ENCODE measurements around the gene CSAG2. TPM values are rescaled to one million over a fixed set of nuclear protein-coding genes. Genes with fewer than 3 reads are reported as not detected.
"Not testable (repeated sequence)": the region's sequence is repeated elsewhere in the genome, so short reads cannot be mapped to it uniquely, and the experiment has no call there.

Gene CSAG2
- polyA plus RNA-seq (2014; cell fraction: cytosol; rRNA removed): not detected in 2 replicates
- polyA plus RNA-seq (2014; cell fraction: nucleus; rRNA removed): not detected in 2 replicates

- not testable (repeated sequence) for DNase-seq (ENCODE audit: low spot score)
These were observed at the start of gene CSAG2 for GRCh38 chrX:152709173-152709572. Gene CSAG2 (minus strand): TSS chrX:152709273. CDS start chrX:152709112, 161 bp downstream.

GRCh38 chrX:152754871-152755270, 45.8 kb upstream of the CSAG2 start:
- DNase-seq (ENCODE audit: low spot score): not testable (repeated sequence)

GRCh38 chrX:152753686-152754650, 44.9 kb upstream of the CSAG2 start, which contains the start of gene MAGEA2:
Gene MAGEA2 (minus strand): TSS chrX:152753842. CDS start chrX:152751363, 2,479 bp downstream.
- DNase-seq (ENCODE audit: low spot score): not testable (repeated sequence)

- no peak for DNase-seq (ENCODE audit: low spot score)
These were observed 29.5 kb upstream of the CSAG2 start for GRCh38 chrX:152738560-152738959.

- not testable (repeated sequence) for DNase-seq (ENCODE audit: low spot score)
These were observed 27.5 kb upstream of the CSAG2 start for GRCh38 chrX:152736528-152736927.

- DNase-seq (ENCODE audit: low spot score): no peak
These were observed 26.9 kb upstream of the CSAG2 start for GRCh38 chrX:152735860-152736511.

GRCh38 chrX:152735101-152735500, 26.0 kb upstream of the CSAG2 start:
- no peak for DNase-seq (ENCODE audit: low spot score)

GRCh38 chrX:152734143-152734858, 25.2 kb upstream of the CSAG2 start:
- not testable (repeated sequence) for DNase-seq (ENCODE audit: low spot score)

- peak; percentile 69 for DNase-seq (ENCODE audit: low spot score)
These were observed 24.3 kb upstream of the CSAG2 start, which contains the start of the genes CSAG1 and MAGEA12 for GRCh38 chrX:152733261-152733975. Gene CSAG1 (minus strand): TSS chrX:152733721. CDS start chrX:152732460, 1,261 bp downstream. Gene MAGEA12 (plus strand): TSS chrX:152733757. CDS start chrX:152736162, 2,405 bp downstream.

- no peak for DNase-seq (ENCODE audit: low spot score)
These were observed 16.3 kb upstream of the CSAG2 start for GRCh38 chrX:152725409-152725808.

GRCh38 chrX:152713815-152714787, 5.0 kb upstream of the CSAG2 start, which contains the start of gene MAGEA2B:
Gene MAGEA2B (plus strand): TSS chrX:152714628. CDS start chrX:152717107, 2,479 bp downstream.
- DNase-seq (ENCODE audit: low spot score): not testable (repeated sequence)

GRCh38 chrX:152713195-152713594, 4.1 kb upstream of the CSAG2 start:
- DNase-seq (ENCODE audit: low spot score): not testable (repeated sequence)

GRCh38 chrX:152706500-152706899, 2.6 kb downstream of the CSAG2 start:
- DNase-seq (ENCODE audit: low spot score): not testable (repeated sequence)

- DNase-seq (ENCODE audit: low spot score): not testable (repeated sequence)
These were observed 8.7 kb downstream of the CSAG2 start for GRCh38 chrX:152700390-152700789.

GRCh38 chrX:152697952-152698931, 10.8 kb downstream of the CSAG2 start, which contains the start of gene MAGEA3:
Gene MAGEA3 (plus strand): TSS chrX:152698794. CDS start chrX:152700833, 2,039 bp downstream.
- DNase-seq (ENCODE audit: low spot score): not testable (repeated sequence)

GRCh38 chrX:152681012-152681411, 28.1 kb downstream of the CSAG2 start:
- not testable (repeated sequence) for DNase-seq (ENCODE audit: low spot score)

- not testable (repeated sequence) for DNase-seq (ENCODE audit: low spot score)
These were observed 34.4 kb downstream of the CSAG2 start for GRCh38 chrX:152674652-152675051.

- no peak for DNase-seq (ENCODE audit: low spot score)
These were observed 34.9 kb downstream of the CSAG2 start for GRCh38 chrX:152674135-152674534.

Data from SK-N-DZ (cell line).